GM18861 (cell line): ENCODE data around the gene OPHN1.
"Not testable (repeated sequence)": the region's sequence is repeated elsewhere in the genome, so short reads cannot be mapped to it uniquely, and the experiment has no call there.

ENCODE experiments used
- ATAC-seq: cut with Tn5 transposase; IDR thresholded peaks from one replicate; pipeline ENCODE4 v1.9.1; 2021; ENCODE audit not compliant: unreplicated experiment

The OPHN1 gene

GRCh38 chrX:68365341-68365740, 68.0 kb downstream of the OPHN1 start:
- no peak for ATAC-seq

GRCh38 chrX:68363984-68364383, 69.3 kb downstream of the OPHN1 start:
- ATAC-seq: no peak

- ATAC-seq: no peak
Measured at GRCh38 chrX:68358679-68359078, 74.6 kb downstream of the OPHN1 start.

GRCh38 chrX:68355629-68355920, 77.7 kb downstream of the OPHN1 start:
- ATAC-seq: no peak

GRCh38 chrX:68354879-68355628, 78.2 kb downstream of the OPHN1 start:
- ATAC-seq: no peak

- no peak for ATAC-seq
Measured at GRCh38 chrX:68345025-68345424, 88.3 kb downstream of the OPHN1 start.

GRCh38 chrX:68343551-68343950, 89.7 kb downstream of the OPHN1 start:
- no peak for ATAC-seq

GRCh38 chrX:68332201-68332731, 101.0 kb downstream of the OPHN1 start:
- no peak for ATAC-seq

- not testable (repeated sequence) for ATAC-seq
Measured at GRCh38 chrX:68326841-68327240, 106.5 kb downstream of the OPHN1 start.

- ATAC-seq: no peak
Measured at GRCh38 chrX:68307769-68308168, 125.5 kb downstream of the OPHN1 start.

- no peak for ATAC-seq
Measured at GRCh38 chrX:68304602-68305001, 128.7 kb downstream of the OPHN1 start.

GRCh38 chrX:68299898-68300297, 133.4 kb downstream of the OPHN1 start:
- no peak for ATAC-seq

- no peak for ATAC-seq
Measured at GRCh38 chrX:68292471-68292870, 140.8 kb downstream of the OPHN1 start.

- no peak for ATAC-seq
Measured at GRCh38 chrX:68288127-68288526, 145.2 kb downstream of the OPHN1 start.

- ATAC-seq: no peak
Measured at GRCh38 chrX:68287419-68287818, 145.9 kb downstream of the OPHN1 start.

- no peak for ATAC-seq
Measured at GRCh38 chrX:68286980-68287379, 146.3 kb downstream of the OPHN1 start.

GRCh38 chrX:68286076-68286475, 147.2 kb downstream of the OPHN1 start:
- ATAC-seq: no peak

GRCh38 chrX:68284281-68284904, 148.9 kb downstream of the OPHN1 start:
- ATAC-seq: no peak

GRCh38 chrX:68273887-68274286, 159.4 kb downstream of the OPHN1 start:
- ATAC-seq: no peak

GRCh38 chrX:68264793-68265192, 168.5 kb downstream of the OPHN1 start:
- ATAC-seq: not testable (repeated sequence)

GRCh38 chrX:68261060-68261672, 172.1 kb downstream of the OPHN1 start:
- ATAC-seq: no peak

GRCh38 chrX:68256990-68257389, 176.3 kb downstream of the OPHN1 start:
- no peak for ATAC-seq
